HepG2 (cell line): ENCODE data around the gene TOP1. TPM values are rescaled to one million over a fixed set of nuclear protein-coding genes. Genes with fewer than 3 reads are reported as not detected.

Source experiments
- ARID5B ChIP-seq: IDR thresholded peaks from 2 replicates; pipeline ENCODE4 v1.4.0; 2020; ENCODE audit warnings: mild to moderate bottlenecking, missing genetic modification reagents
- IKZF4 ChIP-seq: sonication (generic); formaldehyde crosslinking; IDR thresholded peaks from 2 replicates; pipeline ENCODE4 v1.5.1; 2020; ENCODE audit warnings: borderline replicate concordance, mild to moderate bottlenecking, low read depth, missing genetic modification reagents; ENCODE audit errors: not compliant biosample characterization
- JUND ChIP-seq: sonication (generic); formaldehyde crosslinking; IDR thresholded peaks from 2 replicates; pipeline ENCODE4 v1.8.0; 2022; ENCODE audit warnings: mild to moderate bottlenecking, missing genetic modification reagents
- MTF1 ChIP-seq: sonication (generic); formaldehyde crosslinking; IDR thresholded peaks from 2 replicates; pipeline ENCODE4 v1.5.0; 2020; ENCODE audit warnings: missing genetic modification reagents
- PCBP2 ChIP-seq: fragments of 200-400 bp; formaldehyde crosslinking; optimal IDR thresholded peaks from 2 replicates; pipeline ENCODE3; 2018; ENCODE audit warnings: low read length, low read depth; ENCODE audit not compliant: poor library complexity, severe bottlenecking
- PHF20 ChIP-seq: sonication (generic); formaldehyde crosslinking; IDR thresholded peaks from 2 replicates; pipeline ENCODE4 v1.5.0; 2020; ENCODE audit warnings: mild to moderate bottlenecking, missing genetic modification reagents
- PITX1 ChIP-seq: sonication (generic); formaldehyde crosslinking; IDR thresholded peaks from 2 replicates; pipeline ENCODE4 v1.5.1; 2020; ENCODE audit warnings: mild to moderate bottlenecking, missing genetic modification reagents
- POLR2A ChIP-seq, 2 experiments: IDR thresholded peaks; 2 replicates each; pipeline ENCODE4 v1.6.1; 2011; ENCODE audit warnings: low read depth in 2 of 2, low read length in 2 of 2, mild to moderate bottlenecking in 1 of 2, moderate library complexity in 1 of 2; ENCODE audit not compliant: insufficient read depth in 1 of 2
- RNF2 ChIP-seq: fragments of 450-650 bp; conservative IDR thresholded peaks from 2 replicates; pipeline ENCODE4 v1.6.1; 2016; ENCODE audit warnings: low read depth
- SAFB2 ChIP-seq: sonication (generic); formaldehyde crosslinking; IDR thresholded peaks from 2 replicates; pipeline ENCODE4 v1.5.1; 2020; ENCODE audit warnings: missing genetic modification reagents, low read depth, mild to moderate bottlenecking, borderline replicate concordance
- SKIL ChIP-seq: sonication (generic); formaldehyde crosslinking; IDR thresholded peaks from 2 replicates; pipeline ENCODE4 v1.8.0; 2022; ENCODE audit warnings: missing genetic modification reagents, mild to moderate bottlenecking, moderate library complexity, borderline replicate concordance
- TAF1 ChIP-seq: sonication (generic); formaldehyde crosslinking; IDR thresholded peaks from 2 replicates; pipeline ENCODE4 v1.4.0; 2020; ENCODE audit warnings: missing genetic modification reagents
- ZFP82 ChIP-seq: sonication (generic); formaldehyde crosslinking; IDR thresholded peaks from 2 replicates; pipeline ENCODE4 v1.5.1; 2020; ENCODE audit warnings: mild to moderate bottlenecking, missing genetic modification reagents, borderline replicate concordance
- ZNF180 ChIP-seq: sonication (generic); formaldehyde crosslinking; IDR thresholded peaks from 2 replicates; pipeline ENCODE4 v1.4.0; 2020; ENCODE audit warnings: low read depth, missing genetic modification reagents, borderline replicate concordance
- ZNF709 ChIP-seq: sonication (generic); formaldehyde crosslinking; IDR thresholded peaks from 2 replicates; pipeline ENCODE4 v1.5.0; 2020; ENCODE audit warnings: mild to moderate bottlenecking, missing genetic modification reagents
- ZNF790 ChIP-seq: sonication (generic); formaldehyde crosslinking; IDR thresholded peaks from 2 replicates; pipeline ENCODE4 v1.8.0; 2022; ENCODE audit warnings: missing genetic modification reagents, mild to moderate bottlenecking, borderline replicate concordance
- ZNF891 ChIP-seq: sonication (generic); formaldehyde crosslinking; IDR thresholded peaks from 2 replicates; pipeline ENCODE4 v1.5.0; 2020; ENCODE audit warnings: mild to moderate bottlenecking, missing genetic modification reagents
- polyA plus RNA-seq, 8 experiments: library from polyadenylated mRNA; depleted of rRNA in 3 of 8; stranded (reverse) in 7 of 8; unstranded in 1 of 8; fragments of >200 nt; fragmentation: Illumina TruSeq in 4 of 8; extraction: Trizol in 4 of 8; gene quantifications; 2 replicates each; pipeline versions ENCODE4 v1.2.1 to v1.2.3, GENCODE V29; 2011 to 2016; ENCODE audit warnings: low read depth in 4 of 8, missing spikeins in 1 of 8, mixed read lengths in 1 of 8; ENCODE audit not compliant: insufficient read depth in 1 of 8
- total RNA-seq, 5 experiments: library from RNA; depleted of rRNA; stranded (reverse); fragments of >200 nt; fragmentation: Illumina TruSeq; extraction: Trizol; gene quantifications; 2 replicates each; pipeline ENCODE4 v1.2.3, GENCODE V29; 2016; ENCODE audit warnings: low read depth in 1 of 5
- TF ChIP-seq, protein P1 (sequence below): sonication (generic); formaldehyde crosslinking; IDR thresholded peaks from 2 replicates; pipeline ENCODE4 v1.8.0; 2023; ENCODE audit warnings: mild to moderate bottlenecking, missing genetic modification reagents
- TF ChIP-seq, protein P2 (sequence below): sonication (generic); formaldehyde crosslinking; IDR thresholded peaks from 2 replicates; pipeline ENCODE4 v1.8.1; 2023; ENCODE audit warnings: mild to moderate bottlenecking, missing genetic modification reagents
- TF ChIP-seq, protein P3 (sequence below): sonication (generic); formaldehyde crosslinking; IDR thresholded peaks from 2 replicates; pipeline ENCODE4 v1.9.0; 2021; ENCODE audit warnings: missing genetic modification reagents, mild to moderate bottlenecking, borderline replicate concordance

Gene TOP1
- total and polyA plus RNA-seq, 2 of the 13 experiments (the other 11 are each of a cell fraction or from before 2014, with no cell fraction given): 10.2 to 19.4 TPM

DNA sequence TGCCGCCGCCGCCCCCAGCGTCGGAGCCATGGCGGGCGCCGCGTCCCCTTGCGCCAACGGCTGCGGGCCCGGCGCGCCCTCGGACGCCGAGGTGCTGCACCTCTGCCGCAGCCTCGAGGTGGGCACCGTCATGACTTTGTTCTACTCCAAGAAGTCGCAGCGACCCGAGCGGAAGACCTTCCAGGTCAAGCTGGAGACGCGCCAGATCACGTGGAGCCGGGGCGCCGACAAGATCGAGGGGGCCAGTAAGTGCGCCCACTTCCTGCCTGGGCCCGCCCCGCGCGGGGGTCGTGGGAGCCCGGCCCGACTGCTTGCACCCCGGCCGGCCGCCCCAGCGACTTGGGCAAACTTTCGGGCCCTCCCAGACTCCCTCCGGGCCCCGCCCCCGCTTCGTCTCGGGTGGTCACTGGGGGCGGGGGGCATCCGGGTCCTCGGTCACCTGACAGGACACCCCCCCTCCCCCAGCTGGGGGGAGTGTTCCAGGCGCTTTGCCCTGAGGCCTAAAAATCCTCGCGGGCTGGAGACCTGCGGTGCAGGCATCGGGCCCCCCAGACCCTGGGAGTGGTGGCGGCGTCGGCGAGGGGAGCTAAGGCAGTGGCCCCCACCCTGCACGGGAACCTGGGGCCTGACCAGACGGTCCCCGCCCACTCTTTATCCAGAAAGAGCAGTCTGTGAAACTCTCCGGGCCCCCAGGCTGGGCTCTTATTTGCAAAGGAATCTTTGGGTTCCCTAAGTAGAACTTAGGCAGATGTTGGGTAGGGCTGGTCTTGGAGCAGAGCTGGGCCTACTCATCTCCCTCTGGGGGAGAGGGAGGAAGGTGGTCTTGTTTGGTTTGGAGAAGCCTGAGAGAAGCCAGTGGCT, 109.2 kb downstream of the TOP1 start (continued):
- TF ChIP-seq, protein P1, sequence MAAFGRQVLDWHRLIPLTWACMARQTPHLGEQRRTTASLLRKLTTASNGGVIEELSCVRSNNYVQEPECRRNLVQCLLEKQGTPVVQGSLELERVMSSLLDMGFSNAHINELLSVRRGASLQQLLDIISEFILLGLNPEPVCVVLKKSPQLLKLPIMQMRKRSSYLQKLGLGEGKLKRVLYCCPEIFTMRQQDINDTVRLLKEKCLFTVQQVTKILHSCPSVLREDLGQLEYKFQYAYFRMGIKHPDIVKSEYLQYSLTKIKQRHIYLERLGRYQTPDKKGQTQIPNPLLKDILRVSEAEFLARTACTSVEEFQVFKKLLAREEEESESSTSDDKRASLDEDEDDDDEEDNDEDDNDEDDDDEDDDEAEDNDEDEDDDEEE (CRISPR knock-in tag): no peak
- TF ChIP-seq SKIL (peak; percentile 54; the same call in 1 of the 2 replicates), ZNF709 (no peak; the same call in 1 of the 2 replicates), ZNF180 (CRISPR knock-in tag) (no peak), RNF2 (no peak; the same call in 1 of the 2 replicates), PHF20 (CRISPR knock-in tag) (no peak), PITX1 (no peak), TAF1 (CRISPR knock-in tag) (peak; percentile 64), SAFB2 (CRISPR knock-in tag) (no peak), PCBP2 (no peak), ARID5B (CRISPR knock-in tag) (peak; percentile 72; the same call in 1 of the 2 replicates), POLR2A (IDR thresholded peaks at IDR 0.05; ENCODE audit: insufficient read depth in 1 of 2, low read depth in 2 of 2, low read length in 2 of 2) (peak; percentile 25 to 55; a peak in 3 of 4 replicates), MTF1 (CRISPR knock-in tag) (no peak), ZFP82 (CRISPR knock-in tag) (no peak; the same call in 1 of the 2 replicates), ZNF891 (CRISPR knock-in tag) (peak; percentile 71), IKZF4 (CRISPR knock-in tag) (peak; percentile 51), ZNF790 (CRISPR knock-in tag) (no peak), JUND (no peak)
- TF ChIP-seq, protein P2, sequence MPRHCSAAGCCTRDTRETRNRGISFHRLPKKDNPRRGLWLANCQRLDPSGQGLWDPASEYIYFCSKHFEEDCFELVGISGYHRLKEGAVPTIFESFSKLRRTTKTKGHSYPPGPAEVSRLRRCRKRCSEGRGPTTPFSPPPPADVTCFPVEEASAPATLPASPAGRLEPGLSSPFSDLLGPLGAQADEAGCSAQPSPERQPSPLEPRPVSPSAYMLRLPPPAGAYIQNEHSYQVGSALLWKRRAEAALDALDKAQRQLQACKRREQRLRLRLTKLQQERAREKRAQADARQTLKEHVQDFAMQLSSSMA: 0 out of 2 replicates have a peak, but pooled peaks have one; percentile 58
- TF ChIP-seq, protein P3, sequence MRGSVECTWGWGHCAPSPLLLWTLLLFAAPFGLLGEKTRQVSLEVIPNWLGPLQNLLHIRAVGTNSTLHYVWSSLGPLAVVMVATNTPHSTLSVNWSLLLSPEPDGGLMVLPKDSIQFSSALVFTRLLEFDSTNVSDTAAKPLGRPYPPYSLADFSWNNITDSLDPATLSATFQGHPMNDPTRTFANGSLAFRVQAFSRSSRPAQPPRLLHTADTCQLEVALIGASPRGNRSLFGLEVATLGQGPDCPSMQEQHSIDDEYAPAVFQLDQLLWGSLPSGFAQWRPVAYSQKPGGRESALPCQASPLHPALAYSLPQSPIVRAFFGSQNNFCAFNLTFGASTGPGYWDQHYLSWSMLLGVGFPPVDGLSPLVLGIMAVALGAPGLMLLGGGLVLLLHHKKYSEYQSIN (CRISPR knock-in tag): no peak
